Coronary artery (tissue), 2 donors: ENCODE data around the gene CMIP.

Source experiments
- DNase-seq: peaks from one replicate; pipeline ENCODE4 v3.0.0-alpha.2; 2017; ENCODE audit warnings: low spot score
- H3K27ac ChIP-seq, 2 donors: fragments of 200-600 bp; sonication (generic); one replicate each; pipeline ENCODE4 v1.5.1; 2016 to 2019
- H3K4me3 ChIP-seq: fragments of 200-600 bp; sonication (generic); 2 replicates; pipeline ENCODE4 v1.5.1; 2016; ENCODE audit warnings: mild to moderate bottlenecking, moderate library complexity
- TF ChIP-seq, protein P1 (sequence below): fragments of 200-600 bp; sonication (generic); IDR thresholded peaks from one replicate; pipeline ENCODE4 v1.5.1; 2019; ENCODE audit warnings: antibody characterized with exemption

Gene CMIP

DNA sequence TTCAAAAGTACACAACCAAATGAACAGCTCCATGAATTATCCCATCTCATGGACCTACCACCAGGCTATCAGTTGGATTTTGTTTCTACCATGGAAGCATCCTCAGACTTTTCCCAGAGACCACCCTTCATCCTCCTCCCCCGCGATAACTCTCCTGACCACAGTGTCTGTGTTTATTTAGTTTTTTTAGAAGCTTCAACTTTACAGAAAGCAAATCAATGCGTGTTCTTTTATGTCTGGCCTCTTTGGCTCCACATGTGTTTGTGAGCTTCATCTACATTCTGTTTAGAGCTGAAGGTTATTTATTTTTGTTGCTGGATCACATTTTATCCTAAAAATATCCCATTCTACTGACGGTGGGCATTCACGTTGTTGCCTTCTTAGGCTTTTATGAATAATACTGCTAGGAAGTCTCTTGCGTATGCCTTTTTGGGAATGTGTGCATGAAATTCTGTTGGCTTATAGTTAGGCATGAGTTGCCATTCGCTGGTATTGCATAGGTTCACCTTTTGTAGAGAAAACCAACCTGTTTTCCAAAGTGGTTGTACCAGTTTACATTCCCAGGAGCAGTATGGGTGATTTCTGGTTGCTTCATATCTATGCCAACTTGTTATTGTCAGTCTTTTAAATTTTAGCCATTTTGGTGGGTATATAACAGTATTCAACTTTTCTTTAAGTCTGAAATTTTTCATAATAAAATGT lies 83.0 kb downstream of the CMIP start:
- Histone ChIP-seq H3K4me3 (no peak overlapping the region), H3K27ac (peak overlapping the region in 1 of 2 donors; percentile 34)
- DNase-seq = no peak
- TF ChIP-seq, protein P1, sequence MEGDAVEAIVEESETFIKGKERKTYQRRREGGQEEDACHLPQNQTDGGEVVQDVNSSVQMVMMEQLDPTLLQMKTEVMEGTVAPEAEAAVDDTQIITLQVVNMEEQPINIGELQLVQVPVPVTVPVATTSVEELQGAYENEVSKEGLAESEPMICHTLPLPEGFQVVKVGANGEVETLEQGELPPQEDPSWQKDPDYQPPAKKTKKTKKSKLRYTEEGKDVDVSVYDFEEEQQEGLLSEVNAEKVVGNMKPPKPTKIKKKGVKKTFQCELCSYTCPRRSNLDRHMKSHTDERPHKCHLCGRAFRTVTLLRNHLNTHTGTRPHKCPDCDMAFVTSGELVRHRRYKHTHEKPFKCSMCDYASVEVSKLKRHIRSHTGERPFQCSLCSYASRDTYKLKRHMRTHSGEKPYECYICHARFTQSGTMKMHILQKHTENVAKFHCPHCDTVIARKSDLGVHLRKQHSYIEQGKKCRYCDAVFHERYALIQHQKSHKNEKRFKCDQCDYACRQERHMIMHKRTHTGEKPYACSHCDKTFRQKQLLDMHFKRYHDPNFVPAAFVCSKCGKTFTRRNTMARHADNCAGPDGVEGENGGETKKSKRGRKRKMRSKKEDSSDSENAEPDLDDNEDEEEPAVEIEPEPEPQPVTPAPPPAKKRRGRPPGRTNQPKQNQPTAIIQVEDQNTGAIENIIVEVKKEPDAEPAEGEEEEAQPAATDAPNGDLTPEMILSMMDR = no peak

DNA sequence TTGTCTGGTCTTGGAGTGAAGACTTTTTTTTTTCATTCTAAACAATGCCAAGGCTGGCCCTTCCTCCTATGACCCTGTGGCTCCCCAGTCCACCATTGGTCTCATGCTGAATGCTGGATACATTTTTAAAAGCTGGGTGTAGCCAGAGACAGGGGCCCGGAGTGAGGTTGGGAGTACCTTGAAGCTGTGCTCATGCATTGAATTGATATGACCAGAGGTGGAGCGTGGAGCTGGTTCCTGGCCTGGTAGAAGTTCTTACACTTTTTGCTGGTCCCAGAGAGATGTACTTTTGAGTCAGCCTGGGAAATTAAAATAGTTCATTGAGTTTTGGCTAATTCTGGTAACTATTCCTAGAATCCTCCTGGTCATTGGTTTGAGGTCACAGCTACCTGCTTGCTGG lies 83.6 kb downstream of the CMIP start:
- H3K4me3 ChIP-seq = no peak overlapping the region
- no peak overlapping the region for H3K27ac ChIP-seq
- no peak for DNase-seq
- TF ChIP-seq, protein P1 = no peak

DNA sequence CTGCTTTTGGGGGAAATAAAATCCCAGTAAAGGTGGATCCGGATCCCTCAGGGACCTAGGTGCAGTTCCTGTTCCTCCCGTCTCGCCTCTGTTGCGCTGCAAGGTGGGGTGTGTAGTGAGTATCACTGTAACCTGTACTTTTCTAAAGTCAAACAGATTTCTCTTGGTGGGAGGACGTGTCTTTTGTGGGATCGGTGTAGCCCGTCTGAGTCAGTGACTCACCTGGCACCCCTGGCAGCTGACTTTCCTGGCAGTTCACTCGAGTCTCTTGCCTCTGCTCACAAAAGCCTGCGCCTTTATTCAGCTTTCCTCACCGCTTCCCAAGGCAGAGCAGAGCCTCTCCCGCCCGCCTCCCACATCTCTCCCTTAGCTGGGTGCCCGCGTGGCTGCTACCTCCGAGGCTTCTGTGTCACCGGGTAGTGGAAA lies 85.7 kb downstream of the CMIP start:
- H3K4me3 ChIP-seq = no peak overlapping the region
- no peak overlapping the region for H3K27ac ChIP-seq
- TF ChIP-seq, protein P1 = no peak
- no peak for DNase-seq

DNA sequence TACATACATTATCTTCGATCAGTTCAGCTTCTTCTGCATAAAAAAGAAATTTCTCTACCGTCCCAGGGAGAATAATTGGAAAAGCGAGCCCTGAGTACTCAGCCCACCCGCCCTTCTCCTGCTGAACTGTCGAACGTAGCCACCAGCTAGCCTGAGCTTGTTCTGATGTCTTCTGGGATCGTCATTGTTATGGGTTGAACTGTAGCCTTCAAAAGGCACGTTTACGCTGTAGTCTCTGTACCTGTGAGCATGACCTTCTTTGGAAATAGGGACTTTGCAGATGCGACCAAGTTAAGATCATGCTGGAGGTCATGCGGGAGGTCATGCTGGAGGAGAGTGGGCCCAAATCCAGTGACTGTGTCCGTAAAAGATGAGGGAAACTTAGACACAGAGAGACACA lies 86.2 kb downstream of the CMIP start:
- H3K27ac ChIP-seq = no peak overlapping the region
- TF ChIP-seq, protein P1 = no peak
- no peak overlapping the region for H3K4me3 ChIP-seq
- DNase-seq = no peak

DNA sequence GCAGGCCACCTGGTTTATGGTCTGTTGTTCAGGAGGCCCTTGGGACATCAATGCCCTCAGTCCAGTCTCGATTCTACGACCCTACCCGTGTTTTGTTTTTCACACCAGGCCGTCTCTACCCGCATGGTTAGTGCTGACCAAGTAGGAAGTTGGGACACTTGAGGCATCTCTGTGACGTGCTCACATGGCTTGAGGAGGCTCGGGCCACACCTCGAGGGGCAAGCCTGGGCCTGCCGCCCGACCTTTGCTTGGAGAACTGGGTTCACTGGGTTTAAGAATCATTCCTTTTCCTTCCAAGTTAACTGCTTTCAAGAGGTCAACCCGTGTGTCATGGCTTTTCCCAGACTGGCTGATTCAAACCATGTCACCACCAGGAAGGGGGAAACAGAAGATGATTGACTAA lies 86.8 kb downstream of the CMIP start:
- TF ChIP-seq, protein P1 = no peak
- DNase-seq = no peak
- H3K4me3 ChIP-seq = no peak overlapping the region
- no peak overlapping the region for H3K27ac ChIP-seq

DNA sequence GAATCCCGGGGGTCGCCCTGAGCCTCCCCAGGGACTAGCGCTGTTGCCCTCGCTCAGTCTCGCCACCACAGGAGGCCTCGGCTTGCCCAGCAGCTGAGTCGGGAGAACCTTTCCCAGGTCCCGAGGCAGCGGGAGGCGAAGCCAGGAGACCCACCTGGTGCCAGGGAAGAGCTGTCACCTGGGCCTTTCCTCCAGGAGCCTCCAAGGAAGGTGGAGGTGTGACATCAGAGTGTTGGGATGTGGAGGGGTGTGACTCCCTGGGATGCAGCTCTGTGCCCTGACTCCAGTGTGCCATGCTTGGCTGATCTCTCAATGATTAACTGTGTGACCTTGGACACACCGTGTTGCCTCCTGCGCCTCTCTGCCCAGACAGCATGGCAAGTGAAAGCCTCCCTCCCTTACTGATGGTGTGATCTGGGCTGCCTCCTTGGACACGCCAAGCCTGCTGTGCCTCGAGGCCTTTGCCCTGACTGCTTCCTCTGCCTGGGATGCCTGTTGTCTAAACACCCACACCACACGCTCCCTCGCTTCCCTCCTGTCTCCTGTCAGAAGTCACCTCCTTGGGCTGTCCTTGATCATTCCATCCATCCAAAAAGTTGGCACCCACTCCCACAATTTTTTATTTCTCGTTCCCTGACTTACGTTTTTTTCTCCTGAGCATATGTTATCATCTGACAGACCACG lies 88.0 kb downstream of the CMIP start:
- no peak for DNase-seq
- TF ChIP-seq, protein P1 = no peak

DNA sequence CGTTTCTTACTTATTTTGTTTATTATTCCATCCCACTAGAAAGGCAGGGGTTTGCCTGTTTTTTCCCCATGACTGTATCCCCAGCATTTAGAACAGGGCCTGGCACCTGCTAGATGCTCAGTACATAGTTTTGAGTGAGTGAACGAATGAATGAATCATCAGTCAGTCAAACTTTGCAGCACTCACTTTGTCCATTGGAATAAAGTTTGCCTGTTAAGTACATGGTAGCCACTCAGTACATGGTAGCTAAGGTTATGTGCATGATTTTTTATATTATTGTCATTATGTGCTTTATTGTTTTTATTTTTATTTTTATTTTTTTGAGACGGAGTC lies 88.5 kb downstream of the CMIP start:
- Histone ChIP-seq H3K27ac (no peak overlapping the region), H3K4me3 (no peak overlapping the region)
- DNase-seq = no peak
- TF ChIP-seq, protein P1 = no peak

More for the DNA sequence above, 88.0 kb downstream of the CMIP start:
- Histone ChIP-seq H3K27ac (no peak overlapping the region), H3K4me3 (no peak overlapping the region)
